ENCODE data around the gene ATP5PD. TPM values are rescaled to one million over a fixed set of nuclear protein-coding genes. Genes with fewer than 3 reads are reported as not detected.
A peak's percentile ranks its signal among the peaks of the same experiment; 100 is the strongest.

The ATP5PD gene
- total and polyA plus RNA-seq, 2 of the 13 experiments (the other 11 are each of a cell fraction or from before 2014, with no cell fraction given) = 158 to 428 TPM

DNA sequence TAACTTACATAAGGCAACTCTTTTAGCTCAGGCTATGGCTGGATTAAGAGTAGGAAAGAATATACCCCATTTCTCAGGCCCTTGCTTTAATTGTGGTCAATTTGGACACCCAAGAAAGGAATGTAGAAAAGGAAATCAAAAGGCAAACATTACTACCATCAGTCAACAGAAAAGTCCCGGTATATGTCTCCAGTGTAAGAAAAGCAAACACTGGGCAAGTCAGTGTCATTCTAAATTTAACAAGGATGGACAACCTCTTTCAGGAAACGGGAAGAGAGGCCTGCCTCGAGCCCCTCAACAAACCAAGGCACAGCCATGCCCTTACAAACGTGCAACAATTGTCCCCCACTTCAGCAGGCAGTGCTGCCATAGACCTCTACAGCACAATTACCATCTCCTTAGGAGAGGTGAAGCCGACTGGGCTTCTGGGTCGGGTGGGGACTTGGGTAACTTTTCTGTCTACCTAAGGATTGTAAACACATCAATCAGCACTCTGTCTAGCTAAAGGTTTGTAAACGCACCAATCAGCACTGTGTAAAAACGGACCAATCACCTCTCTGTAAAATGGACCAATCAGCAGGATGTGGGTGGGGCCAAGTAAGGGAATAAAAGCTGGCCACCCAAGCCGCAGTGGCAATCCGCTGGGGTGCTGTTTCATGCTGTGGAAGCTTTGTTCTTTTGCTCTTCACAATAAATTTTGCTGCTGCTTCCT is 21.9 kb downstream of the ATP5PD start (continued):
- TF ChIP-seq, protein P1, sequence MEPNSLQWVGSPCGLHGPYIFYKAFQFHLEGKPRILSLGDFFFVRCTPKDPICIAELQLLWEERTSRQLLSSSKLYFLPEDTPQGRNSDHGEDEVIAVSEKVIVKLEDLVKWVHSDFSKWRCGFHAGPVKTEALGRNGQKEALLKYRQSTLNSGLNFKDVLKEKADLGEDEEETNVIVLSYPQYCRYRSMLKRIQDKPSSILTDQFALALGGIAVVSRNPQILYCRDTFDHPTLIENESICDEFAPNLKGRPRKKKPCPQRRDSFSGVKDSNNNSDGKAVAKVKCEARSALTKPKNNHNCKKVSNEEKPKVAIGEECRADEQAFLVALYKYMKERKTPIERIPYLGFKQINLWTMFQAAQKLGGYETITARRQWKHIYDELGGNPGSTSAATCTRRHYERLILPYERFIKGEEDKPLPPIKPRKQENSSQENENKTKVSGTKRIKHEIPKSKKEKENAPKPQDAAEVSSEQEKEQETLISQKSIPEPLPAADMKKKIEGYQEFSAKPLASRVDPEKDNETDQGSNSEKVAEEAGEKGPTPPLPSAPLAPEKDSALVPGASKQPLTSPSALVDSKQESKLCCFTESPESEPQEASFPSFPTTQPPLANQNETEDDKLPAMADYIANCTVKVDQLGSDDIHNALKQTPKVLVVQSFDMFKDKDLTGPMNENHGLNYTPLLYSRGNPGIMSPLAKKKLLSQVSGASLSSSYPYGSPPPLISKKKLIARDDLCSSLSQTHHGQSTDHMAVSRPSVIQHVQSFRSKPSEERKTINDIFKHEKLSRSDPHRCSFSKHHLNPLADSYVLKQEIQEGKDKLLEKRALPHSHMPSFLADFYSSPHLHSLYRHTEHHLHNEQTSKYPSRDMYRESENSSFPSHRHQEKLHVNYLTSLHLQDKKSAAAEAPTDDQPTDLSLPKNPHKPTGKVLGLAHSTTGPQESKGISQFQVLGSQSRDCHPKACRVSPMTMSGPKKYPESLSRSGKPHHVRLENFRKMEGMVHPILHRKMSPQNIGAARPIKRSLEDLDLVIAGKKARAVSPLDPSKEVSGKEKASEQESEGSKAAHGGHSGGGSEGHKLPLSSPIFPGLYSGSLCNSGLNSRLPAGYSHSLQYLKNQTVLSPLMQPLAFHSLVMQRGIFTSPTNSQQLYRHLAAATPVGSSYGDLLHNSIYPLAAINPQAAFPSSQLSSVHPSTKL (CRISPR knock-in tag; IDR thresholded peaks at IDR 0.05) = peak; percentile 47; the same call in 1 of the 2 replicates
- TF ChIP-seq ZNF614 (CRISPR knock-in tag; IDR thresholded peaks at IDR 0.05; ENCODE audit: borderline replicate concordance) (0 out of 2 replicates have a peak, but pooled peaks have one; percentile 60), U2AF2 (IDR thresholded peaks at IDR 0.05; ENCODE audit: low read depth, low read length) (no peak), ZNF3 (CRISPR knock-in tag; IDR thresholded peaks at IDR 0.05) (no peak), KLF6 (CRISPR knock-in tag; IDR thresholded peaks at IDR 0.05) (no peak), ZSCAN22 (CRISPR knock-in tag; IDR thresholded peaks at IDR 0.05) (0 out of 2 replicates have a peak, but pooled peaks have one; percentile 19), RBFOX2 (IDR thresholded peaks at IDR 0.05; ENCODE audit: low read depth, low read length) (no peak), EZH2 (conservative IDR thresholded peaks at IDR 0.05; ENCODE audit: low read depth, low read length) (no peak), ETV5 (CRISPR knock-in tag; IDR thresholded peaks at IDR 0.05; ENCODE audit: borderline replicate concordance) (peak; percentile 35; the same call in 1 of the 2 replicates), LCORL (IDR thresholded peaks at IDR 0.05) (no peak), LCORL (CRISPR knock-in tag; IDR thresholded peaks at IDR 0.05) (0 out of 2 replicates have a peak, but pooled peaks have one; percentile 35), DMAP1 (CRISPR knock-in tag; IDR thresholded peaks at IDR 0.05) (no peak; the same call in 1 of the 2 replicates)
- TF ChIP-seq, protein P2, sequence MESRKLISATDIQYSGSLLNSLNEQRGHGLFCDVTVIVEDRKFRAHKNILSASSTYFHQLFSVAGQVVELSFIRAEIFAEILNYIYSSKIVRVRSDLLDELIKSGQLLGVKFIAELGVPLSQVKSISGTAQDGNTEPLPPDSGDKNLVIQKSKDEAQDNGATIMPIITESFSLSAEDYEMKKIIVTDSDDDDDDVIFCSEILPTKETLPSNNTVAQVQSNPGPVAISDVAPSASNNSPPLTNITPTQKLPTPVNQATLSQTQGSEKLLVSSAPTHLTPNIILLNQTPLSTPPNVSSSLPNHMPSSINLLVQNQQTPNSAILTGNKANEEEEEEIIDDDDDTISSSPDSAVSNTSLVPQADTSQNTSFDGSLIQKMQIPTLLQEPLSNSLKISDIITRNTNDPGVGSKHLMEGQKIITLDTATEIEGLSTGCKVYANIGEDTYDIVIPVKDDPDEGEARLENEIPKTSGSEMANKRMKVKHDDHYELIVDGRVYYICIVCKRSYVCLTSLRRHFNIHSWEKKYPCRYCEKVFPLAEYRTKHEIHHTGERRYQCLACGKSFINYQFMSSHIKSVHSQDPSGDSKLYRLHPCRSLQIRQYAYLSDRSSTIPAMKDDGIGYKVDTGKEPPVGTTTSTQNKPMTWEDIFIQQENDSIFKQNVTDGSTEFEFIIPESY (CRISPR knock-in tag; IDR thresholded peaks at IDR 0.05) = peak; percentile 89
- TF ChIP-seq, protein P3, sequence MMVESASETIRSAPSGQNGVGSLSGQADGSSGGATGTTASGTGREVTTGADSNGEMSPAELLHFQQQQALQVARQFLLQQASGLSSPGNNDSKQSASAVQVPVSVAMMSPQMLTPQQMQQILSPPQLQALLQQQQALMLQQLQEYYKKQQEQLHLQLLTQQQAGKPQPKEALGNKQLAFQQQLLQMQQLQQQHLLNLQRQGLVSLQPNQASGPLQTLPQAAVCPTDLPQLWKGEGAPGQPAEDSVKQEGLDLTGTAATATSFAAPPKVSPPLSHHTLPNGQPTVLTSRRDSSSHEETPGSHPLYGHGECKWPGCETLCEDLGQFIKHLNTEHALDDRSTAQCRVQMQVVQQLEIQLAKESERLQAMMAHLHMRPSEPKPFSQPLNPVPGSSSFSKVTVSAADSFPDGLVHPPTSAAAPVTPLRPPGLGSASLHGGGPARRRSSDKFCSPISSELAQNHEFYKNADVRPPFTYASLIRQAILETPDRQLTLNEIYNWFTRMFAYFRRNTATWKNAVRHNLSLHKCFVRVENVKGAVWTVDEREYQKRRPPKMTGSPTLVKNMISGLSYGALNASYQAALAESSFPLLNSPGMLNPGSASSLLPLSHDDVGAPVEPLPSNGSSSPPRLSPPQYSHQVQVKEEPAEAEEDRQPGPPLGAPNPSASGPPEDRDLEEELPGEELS (CRISPR knock-in tag; IDR thresholded peaks at IDR 0.05) = 0 out of 2 replicates have a peak, but pooled peaks have one; percentile 27
- TF ChIP-seq, protein P4, sequence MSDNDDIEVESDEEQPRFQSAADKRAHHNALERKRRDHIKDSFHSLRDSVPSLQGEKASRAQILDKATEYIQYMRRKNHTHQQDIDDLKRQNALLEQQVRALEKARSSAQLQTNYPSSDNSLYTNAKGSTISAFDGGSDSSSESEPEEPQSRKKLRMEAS (IDR thresholded peaks at IDR 0.05) = no peak
- TF ChIP-seq, protein P5, sequence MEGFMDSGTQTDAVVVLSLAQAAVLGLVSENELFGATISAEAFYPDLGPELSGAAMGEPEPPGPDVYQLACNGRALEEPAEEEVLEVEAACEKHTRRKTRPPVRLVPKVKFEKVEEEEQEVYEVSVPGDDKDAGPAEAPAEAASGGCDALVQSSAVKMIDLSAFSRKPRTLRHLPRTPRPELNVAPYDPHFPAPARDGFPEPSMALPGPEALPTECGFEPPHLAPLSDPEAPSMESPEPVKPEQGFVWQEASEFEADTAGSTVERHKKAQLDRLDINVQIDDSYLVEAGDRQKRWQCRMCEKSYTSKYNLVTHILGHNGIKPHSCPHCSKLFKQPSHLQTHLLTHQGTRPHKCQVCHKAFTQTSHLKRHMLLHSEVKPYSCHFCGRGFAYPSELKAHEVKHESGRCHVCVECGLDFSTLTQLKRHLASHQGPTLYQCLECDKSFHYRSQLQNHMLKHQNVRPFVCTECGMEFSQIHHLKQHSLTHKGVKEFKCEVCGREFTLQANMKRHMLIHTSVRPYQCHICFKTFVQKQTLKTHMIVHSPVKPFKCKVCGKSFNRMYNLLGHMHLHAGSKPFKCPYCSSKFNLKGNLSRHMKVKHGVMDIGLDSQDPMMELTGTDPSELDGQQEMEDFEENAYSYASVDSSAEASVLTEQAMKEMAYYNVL (CRISPR knock-in tag; IDR thresholded peaks at IDR 0.05; ENCODE audit: borderline replicate concordance) = no peak
